Fibroblast of lung (primary cell): ENCODE measurements around the gene TTC32. TPM values are rescaled to one million over a fixed set of nuclear protein-coding genes. Genes with fewer than 3 reads are reported as not detected.
"Not testable (repeated sequence)": the region's sequence is repeated elsewhere in the genome, so short reads cannot be mapped to it uniquely, and the experiment has no call there.

Experiments
- DNase-seq, 2 donors: peaks; one replicate each; pipeline versions ENCODE4 v3.0.0 to v3.0.0-alpha.2; 2010; ENCODE audit warnings: low read depth in 2 of 2
- H2AFZ ChIP-seq: 2 replicates; pipeline ENCODE4 v1.5.1; 2012; ENCODE audit warnings: low read length, control low read depth, inconsistent platforms
- H3K27ac ChIP-seq: 2 replicates; pipeline ENCODE4 v1.5.1; 2011; ENCODE audit warnings: low read length, control low read depth; ENCODE audit not compliant: insufficient read depth
- H3K27me3 ChIP-seq: 2 replicates; pipeline ENCODE4 v1.5.1; 2011; ENCODE audit warnings: mild to moderate bottlenecking, low read length; ENCODE audit not compliant: control insufficient read depth, insufficient read depth
- H3K36me3 ChIP-seq: 2 replicates; pipeline ENCODE4 v1.5.1; 2011; ENCODE audit warnings: low read length; ENCODE audit not compliant: control insufficient read depth, insufficient read depth
- H3K4me1 ChIP-seq: 2 replicates; pipeline ENCODE4 v1.5.1; 2011; ENCODE audit warnings: low read length; ENCODE audit not compliant: control insufficient read depth, insufficient read depth; ENCODE audit errors: extremely low read depth
- H3K4me2 ChIP-seq: 2 replicates; pipeline ENCODE4 v1.5.1; 2011; ENCODE audit warnings: low read length, control low read depth; ENCODE audit not compliant: insufficient read depth; ENCODE audit errors: extremely low read depth
- H3K4me3 ChIP-seq, 4 experiments: fragments of 200-600 bp in 1 of 4; sonication (generic) in 1 of 4; replicated peaks in 1 of 4; 2 replicates each; pipeline ENCODE4 v1.5.1; 2011 to 2016; ENCODE audit warnings: low read length in 4 of 4, low read depth in 3 of 4, mild to moderate bottlenecking in 3 of 4, control low read depth in 2 of 4, inconsistent platforms in 1 of 4, mixed read lengths in 1 of 4; ENCODE audit not compliant: insufficient read depth in 1 of 4; ENCODE audit errors: control extremely low read depth in 1 of 4
- H3K79me2 ChIP-seq: 2 replicates; pipeline ENCODE4 v1.5.1; 2012; ENCODE audit warnings: mild to moderate bottlenecking, low read length, inconsistent platforms; ENCODE audit not compliant: control insufficient read depth, insufficient read depth
- H3K9ac ChIP-seq: 2 replicates; pipeline ENCODE4 v1.5.1; 2011; ENCODE audit warnings: mild to moderate bottlenecking, low read length, control low read depth; ENCODE audit not compliant: insufficient read depth
- H3K9me3 ChIP-seq: 2 replicates; pipeline ENCODE4 v1.5.1; 2012; ENCODE audit warnings: low read depth, low read length; ENCODE audit not compliant: control insufficient read depth, insufficient read depth
- H4K20me1 ChIP-seq: 2 replicates; pipeline ENCODE4 v1.5.1; 2011; ENCODE audit warnings: low read length; ENCODE audit not compliant: control insufficient read depth, insufficient read depth; ENCODE audit errors: extremely low read depth
- EZH2 ChIP-seq: IDR thresholded peaks from 2 replicates; pipeline ENCODE4 v1.5.1; 2012; ENCODE audit warnings: low read length, control low read depth, mild to moderate bottlenecking; ENCODE audit errors: missing control alignments
- polyA plus RNA-seq, 2 donors: library from polyadenylated mRNA; depleted of rRNA in 1 of 2; stranded (reverse) in 1 of 2; unstranded in 1 of 2; fragments of >200 nt; gene quantifications; 2 replicates each; pipeline ENCODE4 v1.2.1, GENCODE V29; 2011 to 2012; ENCODE audit warnings: missing spikeins in 1 of 2
- total RNA-seq: library from RNA; depleted of rRNA; stranded (reverse); fragments of >200 nt; gene quantifications from 2 replicates; pipeline ENCODE4 v1.2.1, GENCODE V29; 2014
- TF ChIP-seq, protein P1 (sequence below), 2 donors: IDR thresholded peaks in 1 of 2; conservative IDR thresholded peaks in 1 of 2; 1 replicate in 1 of 2; 2 replicates in 1 of 2; pipeline ENCODE4 v1.5.1; 2011 to 2012; ENCODE audit warnings: low read length in 2 of 2, control low read depth in 1 of 2, inconsistent platforms in 1 of 2, low read depth in 1 of 2, mild to moderate bottlenecking in 1 of 2

TTC32 gene
- total and polyA plus RNA-seq, 2 donors (not counting 1 experiment from before 2014, with no cell fraction given) = 4.7 to 5.8 TPM

- H3K4me2 ChIP-seq = peak overlapping the region; percentile 72
- H3K36me3 ChIP-seq = peaks cover 4% of the 10 kb centered on the region
- H3K9me3 ChIP-seq = no peaks in the 10 kb centered on the region
- H3K4me3 ChIP-seq = no peak overlapping the region
- no peaks in the 10 kb centered on the region for H3K79me2 ChIP-seq
- TF ChIP-seq, protein P1, sequence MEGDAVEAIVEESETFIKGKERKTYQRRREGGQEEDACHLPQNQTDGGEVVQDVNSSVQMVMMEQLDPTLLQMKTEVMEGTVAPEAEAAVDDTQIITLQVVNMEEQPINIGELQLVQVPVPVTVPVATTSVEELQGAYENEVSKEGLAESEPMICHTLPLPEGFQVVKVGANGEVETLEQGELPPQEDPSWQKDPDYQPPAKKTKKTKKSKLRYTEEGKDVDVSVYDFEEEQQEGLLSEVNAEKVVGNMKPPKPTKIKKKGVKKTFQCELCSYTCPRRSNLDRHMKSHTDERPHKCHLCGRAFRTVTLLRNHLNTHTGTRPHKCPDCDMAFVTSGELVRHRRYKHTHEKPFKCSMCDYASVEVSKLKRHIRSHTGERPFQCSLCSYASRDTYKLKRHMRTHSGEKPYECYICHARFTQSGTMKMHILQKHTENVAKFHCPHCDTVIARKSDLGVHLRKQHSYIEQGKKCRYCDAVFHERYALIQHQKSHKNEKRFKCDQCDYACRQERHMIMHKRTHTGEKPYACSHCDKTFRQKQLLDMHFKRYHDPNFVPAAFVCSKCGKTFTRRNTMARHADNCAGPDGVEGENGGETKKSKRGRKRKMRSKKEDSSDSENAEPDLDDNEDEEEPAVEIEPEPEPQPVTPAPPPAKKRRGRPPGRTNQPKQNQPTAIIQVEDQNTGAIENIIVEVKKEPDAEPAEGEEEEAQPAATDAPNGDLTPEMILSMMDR (conservative IDR thresholded peaks at IDR 0.05 in 1 of 2, IDR thresholded peaks at IDR 0.05 in 1 of 2; ENCODE audit: low read depth in 1 of 2, low read length in 2 of 2) = no peak
- H4K20me1 ChIP-seq = no peaks in the 10 kb centered on the region
- H3K27me3 ChIP-seq = no peaks in the 10 kb centered on the region
- peak overlapping the region; percentile 67 for H3K27ac ChIP-seq
- peaks cover 6% of the 10 kb centered on the region for H3K4me1 ChIP-seq
- no peak overlapping the region for H3K9ac ChIP-seq
- H2AFZ ChIP-seq = no peak overlapping the region
- no peak for DNase-seq
These were observed 31.1 kb upstream of the TTC32 start for GRCh38 chr2:19932928-19933327.

- H4K20me1 ChIP-seq = no peaks in the 10 kb centered on the region
- no peak overlapping the region for H3K4me3 ChIP-seq
- TF ChIP-seq, protein P1 (conservative IDR thresholded peaks at IDR 0.05 in 1 of 2, IDR thresholded peaks at IDR 0.05 in 1 of 2; ENCODE audit: low read depth in 1 of 2, low read length in 2 of 2) = no peak
- no peak for TF ChIP-seq EZH2
- H3K27ac ChIP-seq = no peak overlapping the region
- no peaks in the 10 kb centered on the region for H3K9me3 ChIP-seq
- peaks cover 2% of the 10 kb centered on the region for H3K36me3 ChIP-seq
- H3K4me2 ChIP-seq = no peak overlapping the region
- H3K79me2 ChIP-seq = no peaks in the 10 kb centered on the region
- DNase-seq = no peak
- no peaks in the 10 kb centered on the region for H3K27me3 ChIP-seq
- H3K9ac ChIP-seq = no peak overlapping the region
- H3K4me1 ChIP-seq = peaks cover 6% of the 10 kb centered on the region
- no peak overlapping the region for H2AFZ ChIP-seq
These were observed 27.4 kb upstream of the TTC32 start for GRCh38 chr2:19929226-19929625.

DNA sequence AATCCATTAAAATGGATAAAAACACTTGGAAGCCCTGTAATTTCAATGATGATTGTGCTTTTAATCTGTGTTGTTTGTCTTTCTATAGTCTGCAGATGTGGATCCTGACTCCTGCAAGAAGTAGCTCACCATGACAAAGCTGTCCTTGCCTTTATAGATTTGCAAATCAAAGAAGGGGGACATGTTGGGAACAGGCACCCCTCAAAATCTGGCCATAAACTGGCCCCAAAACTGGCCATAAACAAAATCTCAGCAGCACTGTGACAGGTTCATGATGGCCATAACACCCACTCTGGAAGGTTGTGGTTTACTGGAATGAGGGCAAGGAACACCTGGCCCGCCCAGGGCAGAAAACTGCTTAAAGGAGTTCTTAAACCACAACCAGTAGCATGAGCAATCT, 26.0 kb upstream of the TTC32 start:
- H3K27ac ChIP-seq, H3K4me2 ChIP-seq, H3K79me2 ChIP-seq, H3K36me3 ChIP-seq, H3K9ac ChIP-seq, H2AFZ ChIP-seq, H3K4me1 ChIP-seq, H3K4me3 ChIP-seq, H3K9me3 ChIP-seq, H3K27me3 ChIP-seq, DNase-seq, H4K20me1 ChIP-seq: not testable (repeated sequence)

DNA sequence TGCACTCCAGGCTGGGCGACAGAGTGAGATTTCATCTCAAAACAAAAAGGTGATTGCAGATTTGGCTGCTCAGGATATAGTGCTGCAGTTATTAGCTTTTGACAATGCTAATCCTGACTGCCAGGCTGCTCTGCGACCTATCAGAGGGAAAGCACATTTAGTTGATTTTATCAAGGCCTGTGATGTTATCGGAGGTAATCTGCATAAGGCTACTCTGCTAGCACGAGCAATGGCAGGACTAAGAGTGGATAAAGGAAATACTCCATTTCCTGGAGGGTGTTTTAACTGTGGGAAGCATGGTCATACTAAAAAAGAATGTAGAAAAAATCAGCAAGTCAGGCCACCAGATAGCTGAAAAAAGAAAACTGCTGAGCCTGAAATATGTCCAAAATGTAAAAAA, 22.7 kb upstream of the TTC32 start:
- not testable (repeated sequence) for H3K4me2 ChIP-seq, H3K9ac ChIP-seq, H3K79me2 ChIP-seq, H3K27me3 ChIP-seq, H3K9me3 ChIP-seq, H3K4me1 ChIP-seq, H2AFZ ChIP-seq, H3K4me3 ChIP-seq, H4K20me1 ChIP-seq, H3K27ac ChIP-seq, DNase-seq, H3K36me3 ChIP-seq

DNA sequence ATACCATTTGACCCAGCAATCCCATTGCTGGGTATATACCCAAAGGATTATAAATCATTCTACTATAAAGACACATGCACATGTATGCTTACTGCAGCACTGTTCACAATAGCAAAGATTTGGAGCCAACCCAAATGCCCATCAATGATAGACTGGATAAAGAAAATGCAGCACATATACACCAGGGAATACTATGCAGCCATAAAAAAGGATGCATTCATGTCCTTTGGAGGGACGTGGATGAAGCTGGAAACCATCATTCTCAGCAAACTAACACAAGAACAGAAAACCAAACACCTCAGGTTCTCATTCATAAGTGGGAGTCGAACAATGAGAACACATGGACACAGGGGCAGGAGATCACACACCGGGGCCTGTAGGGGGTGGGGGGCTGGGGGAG, 20.4 kb upstream of the TTC32 start:
- not testable (repeated sequence) for H3K4me3 ChIP-seq, H3K27ac ChIP-seq, H3K36me3 ChIP-seq, H3K27me3 ChIP-seq, H2AFZ ChIP-seq, H4K20me1 ChIP-seq, H3K79me2 ChIP-seq, H3K9ac ChIP-seq, H3K4me1 ChIP-seq, H3K4me2 ChIP-seq, DNase-seq, H3K9me3 ChIP-seq
